Chondrocyte (in vitro differentiated cells): Measurements from ENCODE around the gene CRHR2. TPM values are rescaled to one million over a fixed set of nuclear protein-coding genes. Genes with fewer than 3 reads are reported as not detected.

Source experiments
- DNase-seq: peaks from one replicate; pipeline ENCODE4 v3.0.0; 2021; ENCODE audit warnings: mixed read lengths, low spot score
- H3K27ac Mint-ChIP-seq: one replicate; pipeline ENCODE4 v1.8.0; 2021; ENCODE audit warnings: mild to moderate bottlenecking, moderate library complexity, mixed read lengths; ENCODE audit not compliant: unreplicated experiment
- H3K27me3 Mint-ChIP-seq: 2 replicates; pipeline ENCODE4 v1.8.0; 2021; ENCODE audit warnings: low read depth, mixed read lengths
- H3K36me3 Mint-ChIP-seq: 2 replicates; pipeline ENCODE4 v1.8.0; 2021; ENCODE audit warnings: low read depth, mixed read lengths
- H3K4me1 Mint-ChIP-seq: 2 replicates; pipeline ENCODE4 v1.8.0; 2021; ENCODE audit warnings: low read depth, mild to moderate bottlenecking, mixed read lengths
- H3K4me3 Mint-ChIP-seq: one replicate; pipeline ENCODE4 v1.8.0; 2021; ENCODE audit warnings: mild to moderate bottlenecking, moderate library complexity, mixed read lengths; ENCODE audit not compliant: unreplicated experiment
- H3K9me3 Mint-ChIP-seq: 2 replicates; pipeline ENCODE4 v1.8.0; 2021; ENCODE audit warnings: low read depth, mixed read lengths
- CTCF ChIP-seq: fragments of 200-600 bp; sonication (generic); IDR thresholded peaks from 2 replicates; pipeline ENCODE4 v1.5.0; 2021; ENCODE audit warnings: antibody characterized with exemption, mild to moderate bottlenecking, moderate library complexity
- total RNA-seq: library from RNA; stranded (reverse); gene quantifications from 3 replicates; pipeline ENCODE4 v1.2.1, GENCODE V29; 2021

Gene CRHR2
- total RNA-seq, 1 donor from 2014 or later = not detected

GRCh38 chr7:30710669-30711068 lies 28.4 kb upstream of the CRHR2 start:
- H3K27ac Mint-ChIP-seq = no peak overlapping the region
- H3K27me3 Mint-ChIP-seq = peaks cover 29% of the 10 kb centered on the region
- H3K9me3 Mint-ChIP-seq = peaks cover 9% of the 10 kb centered on the region
- no peak overlapping the region for H3K4me3 Mint-ChIP-seq
- TF ChIP-seq CTCF = no peak
- peaks cover 10% of the 10 kb centered on the region for H3K4me1 Mint-ChIP-seq
- no peaks in the 10 kb centered on the region for H3K36me3 Mint-ChIP-seq
- DNase-seq = no peak

GRCh38 chr7:30709549-30709948 lies 27.3 kb upstream of the CRHR2 start:
- Mint-ChIP-seq H3K4me1 (peaks cover 10% of the 10 kb centered on the region), H3K36me3 (no peaks in the 10 kb centered on the region), H3K27ac (peak overlapping the region; percentile 12), H3K9me3 (no peaks in the 10 kb centered on the region), H3K27me3 (peaks cover 27% of the 10 kb centered on the region), H3K4me3 (no peak overlapping the region)
- TF ChIP-seq CTCF = no peak
- DNase-seq = no peak

- Mint-ChIP-seq H3K9me3 (no peaks in the 10 kb centered on the region), H3K4me3 (no peak overlapping the region), H3K27me3 (peaks cover 28% of the 10 kb centered on the region), H3K27ac (peak overlapping the region; percentile 69), H3K36me3 (no peaks in the 10 kb centered on the region), H3K4me1 (peaks cover 10% of the 10 kb centered on the region)
- DNase-seq = no peak
- no peak for TF ChIP-seq CTCF
Observed at GRCh38 chr7:30708983-30709382, 26.7 kb upstream of the CRHR2 start.

DNA sequence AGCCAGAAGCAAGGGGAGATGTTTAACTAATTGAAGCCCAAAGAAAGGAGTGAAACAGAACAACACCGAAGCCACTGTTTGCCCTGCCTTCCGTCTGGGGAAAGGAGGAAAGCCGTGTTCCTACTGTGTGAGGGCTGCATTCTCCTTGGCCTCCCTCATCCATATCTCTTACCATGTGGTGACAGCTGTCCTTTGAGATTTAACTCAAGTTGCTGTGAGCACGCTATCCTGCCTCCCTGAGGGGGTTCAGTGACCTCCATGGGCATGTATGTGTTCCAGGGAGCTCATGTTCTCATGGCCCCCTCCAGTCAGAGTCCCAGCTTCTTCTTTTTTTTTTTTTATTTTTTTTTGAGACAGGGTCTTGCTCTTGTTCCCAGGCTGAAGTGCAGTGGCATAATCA lies 26.2 kb upstream of the CRHR2 start:
- peak overlapping the region; percentile 69 for H3K27ac Mint-ChIP-seq
- no peaks in the 10 kb centered on the region for H3K36me3 Mint-ChIP-seq
- TF ChIP-seq CTCF = no peak
- H3K4me1 Mint-ChIP-seq = peaks cover 10% of the 10 kb centered on the region
- peaks cover 27% of the 10 kb centered on the region for H3K27me3 Mint-ChIP-seq
- H3K4me3 Mint-ChIP-seq = no peak overlapping the region
- H3K9me3 Mint-ChIP-seq = no peaks in the 10 kb centered on the region
- DNase-seq = no peak

DNA sequence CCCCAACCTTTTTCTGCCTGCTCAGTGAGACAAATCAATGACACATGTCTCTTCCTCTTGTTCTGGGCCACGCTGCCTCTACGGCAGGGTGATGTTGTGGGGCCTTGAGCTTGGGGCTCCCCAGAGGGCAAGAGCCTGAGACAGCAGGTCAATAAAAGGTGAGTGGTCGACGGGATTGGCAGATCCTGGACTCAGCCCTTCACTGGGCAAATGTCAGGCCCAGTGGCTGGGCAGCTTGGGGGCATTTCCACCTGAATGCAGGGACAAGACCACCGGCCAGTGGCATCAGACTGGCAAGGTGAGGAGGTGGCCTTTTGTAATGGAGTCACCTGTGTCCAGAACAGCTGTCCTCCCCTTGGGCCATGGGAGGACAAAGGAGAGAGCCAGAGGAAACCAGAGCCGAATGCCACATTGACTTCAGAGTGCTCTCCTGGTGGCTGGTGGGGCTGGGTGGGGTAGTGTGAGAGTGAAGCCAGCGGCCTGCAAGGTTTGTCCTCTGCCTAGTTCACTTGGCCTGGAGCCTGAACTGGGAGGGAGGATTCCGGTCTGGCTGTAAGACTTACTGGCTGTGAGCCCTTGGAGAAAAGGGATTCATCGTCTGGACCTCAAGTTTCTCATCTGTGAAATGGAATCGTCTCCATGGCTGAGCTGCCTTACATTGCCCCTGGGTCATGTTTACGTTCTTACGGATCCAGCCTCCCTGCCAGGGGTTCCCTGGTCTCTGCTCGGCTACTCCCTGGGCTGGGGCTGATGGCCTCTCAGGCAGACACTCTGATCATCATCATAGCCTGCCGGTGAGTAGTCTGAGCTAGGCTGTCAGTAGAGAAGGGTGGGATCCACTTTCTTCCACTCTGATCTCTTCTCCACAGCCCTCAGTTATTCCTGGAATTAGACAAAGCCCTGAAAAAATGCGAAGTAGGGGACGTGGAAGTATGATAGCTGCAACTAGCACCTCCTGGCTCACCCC lies 25.4 kb upstream of the CRHR2 start:
- no peaks in the 10 kb centered on the region for H3K9me3 Mint-ChIP-seq
- peaks cover 30% of the 10 kb centered on the region for H3K27me3 Mint-ChIP-seq
- H3K27ac Mint-ChIP-seq = peak overlapping the region; percentile 64
- no peak for DNase-seq
- no peaks in the 10 kb centered on the region for H3K36me3 Mint-ChIP-seq
- H3K4me3 Mint-ChIP-seq = no peak overlapping the region
- TF ChIP-seq CTCF = no peak
- peaks cover 10% of the 10 kb centered on the region for H3K4me1 Mint-ChIP-seq
